Measurements from ENCODE around the gene RBX1. TPM values are rescaled to one million over a fixed set of nuclear protein-coding genes. Genes with fewer than 3 reads are reported as not detected.

The RBX1 gene
- total RNA-seq, 1 experiment from 2014 or later: 55.0 TPM

DNA sequence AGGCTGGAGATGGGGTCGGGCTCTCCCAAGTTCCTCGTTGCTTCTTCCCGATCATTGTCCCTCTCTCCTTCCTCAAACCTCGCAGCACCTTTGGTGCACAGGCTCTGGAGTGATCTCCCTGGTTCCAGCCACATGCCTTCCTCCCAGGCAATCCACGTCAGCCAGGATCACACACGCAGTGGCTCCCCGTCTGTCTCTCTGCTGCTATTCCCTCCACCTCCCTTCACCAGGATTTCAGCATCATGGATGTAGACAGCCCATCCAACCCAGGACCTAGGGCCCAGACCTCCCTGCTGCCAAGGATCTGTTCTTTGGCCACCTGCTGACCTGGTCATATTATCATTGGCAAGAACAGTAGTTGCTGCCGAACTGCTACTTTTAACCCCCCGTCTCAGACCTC lies 40.1 kb downstream of the RBX1 start:
- H3K36me3 ChIP-seq (ENCODE audit: low read depth, low read length): no peaks in the 10 kb centered on the region
- H3K27me3 ChIP-seq (ENCODE audit: low read length): no peaks in the 10 kb centered on the region
- no peaks in the 10 kb centered on the region for H3K9me3 ChIP-seq (ENCODE audit: low read length)
- DNase-seq (no peak), ATAC-seq (no peak)
- no peak overlapping the region for H3K27ac ChIP-seq (ENCODE audit: low read length)
- intact Hi-C loops (cut with micrococcal nuclease): no loop called here
- ChIA-PET CTCF (no interaction called here), POLR2A (ENCODE audit: unreplicated experiment) (no interaction called here)
- TF ChIP-seq EZH2 (IDR thresholded peaks at IDR 0.05; ENCODE audit: low read length, unreplicated experiment): no peak
- no peak for TF ChIP-seq EZH2phosphoT487 (IDR thresholded peaks at IDR 0.05; ENCODE audit: borderline replicate concordance, low read length)
- TF ChIP-seq, protein P1, sequence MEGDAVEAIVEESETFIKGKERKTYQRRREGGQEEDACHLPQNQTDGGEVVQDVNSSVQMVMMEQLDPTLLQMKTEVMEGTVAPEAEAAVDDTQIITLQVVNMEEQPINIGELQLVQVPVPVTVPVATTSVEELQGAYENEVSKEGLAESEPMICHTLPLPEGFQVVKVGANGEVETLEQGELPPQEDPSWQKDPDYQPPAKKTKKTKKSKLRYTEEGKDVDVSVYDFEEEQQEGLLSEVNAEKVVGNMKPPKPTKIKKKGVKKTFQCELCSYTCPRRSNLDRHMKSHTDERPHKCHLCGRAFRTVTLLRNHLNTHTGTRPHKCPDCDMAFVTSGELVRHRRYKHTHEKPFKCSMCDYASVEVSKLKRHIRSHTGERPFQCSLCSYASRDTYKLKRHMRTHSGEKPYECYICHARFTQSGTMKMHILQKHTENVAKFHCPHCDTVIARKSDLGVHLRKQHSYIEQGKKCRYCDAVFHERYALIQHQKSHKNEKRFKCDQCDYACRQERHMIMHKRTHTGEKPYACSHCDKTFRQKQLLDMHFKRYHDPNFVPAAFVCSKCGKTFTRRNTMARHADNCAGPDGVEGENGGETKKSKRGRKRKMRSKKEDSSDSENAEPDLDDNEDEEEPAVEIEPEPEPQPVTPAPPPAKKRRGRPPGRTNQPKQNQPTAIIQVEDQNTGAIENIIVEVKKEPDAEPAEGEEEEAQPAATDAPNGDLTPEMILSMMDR (conservative IDR thresholded peaks at IDR 0.05; ENCODE audit: low read depth, low read length): no peak
- H3K9me2 ChIP-seq (replicated peaks; ENCODE audit: low read length): no peaks in the 10 kb centered on the region
- H3F3A ChIP-seq (ENCODE audit: low read length, unreplicated experiment): no peaks in the 10 kb centered on the region
- H3K9ac ChIP-seq (ENCODE audit: low read length): no peak overlapping the region
- H3K79me2 ChIP-seq (ENCODE audit: low read length): no peaks in the 10 kb centered on the region
- H2AFZ ChIP-seq (ENCODE audit: low read length): no peak overlapping the region
- no peak overlapping the region for H3K4me2 ChIP-seq (ENCODE audit: low read length)
- H3K4me1 ChIP-seq (ENCODE audit: insufficient read depth, low read length): no peaks in the 10 kb centered on the region
- H3K4me3 ChIP-seq (ENCODE audit: low read length): no peak overlapping the region
- no TSS peak for BruUV-seq (replicated peaks)
- H4K20me1 ChIP-seq (ENCODE audit: low read length): no peaks in the 10 kb centered on the region

DNA sequence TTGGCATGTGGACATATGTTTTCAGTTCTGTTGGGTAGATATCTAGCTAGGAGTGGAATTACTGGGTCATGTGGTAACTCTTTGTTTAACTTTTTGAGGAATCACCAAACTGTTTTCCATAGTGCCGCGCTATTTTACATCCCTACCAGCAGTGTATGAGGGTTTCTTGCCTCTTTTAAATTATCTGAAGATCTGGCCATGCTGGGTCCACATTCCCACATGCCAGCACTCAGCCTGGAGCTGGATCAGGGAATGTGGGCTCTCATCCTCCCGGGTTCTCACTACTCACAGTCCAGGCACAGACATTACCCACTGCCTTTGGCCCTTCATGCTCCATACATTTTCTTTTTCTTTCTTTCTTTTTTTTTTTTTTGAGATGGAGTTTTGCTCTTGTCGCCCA lies 44.6 kb downstream of the RBX1 start:
- TF ChIP-seq, protein P1 (conservative IDR thresholded peaks at IDR 0.05; ENCODE audit: low read depth, low read length): no peak
- no peak for TF ChIP-seq EZH2 (IDR thresholded peaks at IDR 0.05; ENCODE audit: low read length, unreplicated experiment)
- ATAC-seq (no peak), DNase-seq (no peak)
- Histone ChIP-seq H3K27me3 (ENCODE audit: low read length) (no peaks in the 10 kb centered on the region), H3K4me3 (ENCODE audit: low read length) (no peak overlapping the region), H3K4me1 (ENCODE audit: insufficient read depth, low read length) (no peaks in the 10 kb centered on the region), H3K9ac (ENCODE audit: low read length) (no peak overlapping the region), H3K9me2 (replicated peaks; ENCODE audit: low read length) (no peaks in the 10 kb centered on the region), H3K27ac (ENCODE audit: low read length) (no peak overlapping the region), H2AFZ (ENCODE audit: low read length) (no peak overlapping the region), H3F3A (ENCODE audit: low read length, unreplicated experiment) (no peaks in the 10 kb centered on the region), H3K79me2 (ENCODE audit: low read length) (no peaks in the 10 kb centered on the region), H3K4me2 (ENCODE audit: low read length) (no peak overlapping the region), H3K36me3 (ENCODE audit: low read depth, low read length) (no peaks in the 10 kb centered on the region), H4K20me1 (ENCODE audit: low read length) (no peaks in the 10 kb centered on the region), H3K9me3 (ENCODE audit: low read length) (no peaks in the 10 kb centered on the region)
- ChIA-PET CTCF (no interaction called here), POLR2A (ENCODE audit: unreplicated experiment) (no interaction called here)
- no TSS peak for BruUV-seq (replicated peaks)
- intact Hi-C loops (cut with micrococcal nuclease): no loop called here

DNA sequence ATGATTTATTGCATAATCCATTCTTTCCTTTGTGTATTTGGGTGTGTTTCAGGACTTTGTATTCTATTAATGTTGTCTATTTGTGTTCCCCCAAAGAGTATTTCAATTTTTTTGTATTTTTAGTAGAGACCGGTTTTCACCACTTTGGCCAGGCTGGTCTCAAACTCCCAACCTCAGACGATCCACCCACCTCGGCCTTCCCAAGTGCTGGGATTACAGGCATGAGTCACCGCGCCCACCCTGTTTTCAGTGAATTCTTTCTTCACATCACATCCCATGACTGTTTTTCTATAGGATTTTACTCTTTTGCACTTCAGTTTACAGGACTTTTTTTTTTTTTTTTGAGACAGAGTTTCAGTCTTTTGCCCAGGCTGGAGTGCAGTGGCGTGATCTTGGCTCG lies 46.3 kb downstream of the RBX1 start:
- DNase-seq: no peak
- POLR2A ChIA-PET (ENCODE audit: unreplicated experiment): no interaction called here
- peaks cover 15% of the 10 kb centered on the region for H3K4me1 ChIP-seq (ENCODE audit: insufficient read depth, low read length)
- no peaks in the 10 kb centered on the region for H3K9me3 ChIP-seq (ENCODE audit: low read length)
- no peak overlapping the region for H3K4me2 ChIP-seq (ENCODE audit: low read length)
- no peak for ATAC-seq
- H3K9ac ChIP-seq (ENCODE audit: low read length): no peak overlapping the region
- TF ChIP-seq EZH2 (IDR thresholded peaks at IDR 0.05; ENCODE audit: low read length, unreplicated experiment): no peak
- no peak overlapping the region for H2AFZ ChIP-seq (ENCODE audit: low read length)
- H3K36me3 ChIP-seq (ENCODE audit: low read depth, low read length): no peaks in the 10 kb centered on the region
- H3K27me3 ChIP-seq (ENCODE audit: low read length): no peaks in the 10 kb centered on the region
- H3K27ac ChIP-seq (ENCODE audit: low read length): no peak overlapping the region
- H3F3A ChIP-seq (ENCODE audit: low read length, unreplicated experiment): no peaks in the 10 kb centered on the region
- CTCF ChIA-PET: no interaction called here
- BruUV-seq (replicated peaks): no TSS peak
- H3K9me2 ChIP-seq (replicated peaks; ENCODE audit: low read length): no peaks in the 10 kb centered on the region
- no peaks in the 10 kb centered on the region for H3K79me2 ChIP-seq (ENCODE audit: low read length)
- no peak overlapping the region for H3K4me3 ChIP-seq (ENCODE audit: low read length)
- intact Hi-C loops (cut with micrococcal nuclease): no loop called here
- no peaks in the 10 kb centered on the region for H4K20me1 ChIP-seq (ENCODE audit: low read length)

All from PC-3 (cell line).